ENCODE results near the gene CD207. TPM values are rescaled to one million over a fixed set of nuclear protein-coding genes. Genes with fewer than 3 reads are reported as not detected.
"Not testable (repeated sequence)": the region's sequence is repeated elsewhere in the genome, so short reads cannot be mapped to it uniquely, and the experiment has no call there.

The CD207 gene
- total and polyA plus RNA-seq, 3 donors from 2014 or later = 0.19 to 1.5 (median 0.79) TPM

GRCh38 chr2:70806620-70807019 is 29.0 kb downstream of the CD207 start:
- DNase-seq = no peak
- no peaks in the 10 kb centered on the region for H3K36me3 ChIP-seq (ENCODE audit: low read depth, missing control alignments)
- 71 to 78% methylated on average over 6 of the region's 6 CpGs for WGBS, 2 donors
- H3K9me3 ChIP-seq = no peaks in the 10 kb centered on the region
- H3K27ac ChIP-seq = no peak overlapping the region
- no peaks in the 10 kb centered on the region for H3K4me1 ChIP-seq
- intact Hi-C loops (cut with DNase I; ENCODE audit: low total_unique reads) = no loop called here
- no peak overlapping the region for H3K4me3 ChIP-seq
- H3K27me3 ChIP-seq = no peaks in the 10 kb centered on the region
- TF ChIP-seq CTCF (IDR thresholded peaks at IDR 0.05) (no peak), POLR2A (IDR thresholded peaks at IDR 0.05) (no peak)

- TF ChIP-seq POLR2A (IDR thresholded peaks at IDR 0.05) = no peak
Observed at GRCh38 chr2:70806013-70806412, 29.6 kb downstream of the CD207 start.

GRCh38 chr2:70801607-70802263 is 33.9 kb downstream of the CD207 start:
- WGBS, 2 donors = 69 to 75% methylated on average over 7 to 10 of the region's 10 CpGs
- intact Hi-C loops (cut with DNase I; ENCODE audit: low total_unique reads) = no loop called here
- Histone ChIP-seq H3K4me1 (no peaks in the 10 kb centered on the region), H3K9me3 (no peaks in the 10 kb centered on the region), H3K27me3 (no peaks in the 10 kb centered on the region), H3K27ac (no peak overlapping the region), H3K4me3 (no peak overlapping the region), H3K36me3 (ENCODE audit: low read depth, missing control alignments) (no peaks in the 10 kb centered on the region)
- DNase-seq = no peak
- TF ChIP-seq POLR2A (IDR thresholded peaks at IDR 0.05) (no peak), CTCF (IDR thresholded peaks at IDR 0.05) (no peak)

More at GRCh38 chr2:70806013-70806412, 29.6 kb downstream of the CD207 start:
- no peaks in the 10 kb centered on the region for H3K36me3 ChIP-seq (ENCODE audit: low read depth, missing control alignments)
- DNase-seq = no peak
- H3K27ac ChIP-seq = no peak overlapping the region
- no peaks in the 10 kb centered on the region for H3K27me3 ChIP-seq
- intact Hi-C loops (cut with DNase I; ENCODE audit: low total_unique reads) = no loop called here
- H3K4me3 ChIP-seq = no peak overlapping the region
- no peaks in the 10 kb centered on the region for H3K9me3 ChIP-seq
- WGBS, 2 donors = 59 to 73% methylated on average over 5 of the region's 5 CpGs
- H3K4me1 ChIP-seq = no peaks in the 10 kb centered on the region

- Histone ChIP-seq H3K4me1 (no peaks in the 10 kb centered on the region), H3K36me3 (ENCODE audit: low read depth, missing control alignments) (no peaks in the 10 kb centered on the region), H3K27me3 (no peaks in the 10 kb centered on the region), H3K9me3 (no peaks in the 10 kb centered on the region), H3K27ac (no peak overlapping the region), H3K4me3 (no peak overlapping the region)
- WGBS, 2 donors = 86 to 90% methylated on average over 2 of the region's 2 CpGs
- TF ChIP-seq CTCF (IDR thresholded peaks at IDR 0.05) = no peak
- no peak for TF ChIP-seq POLR2A (IDR thresholded peaks at IDR 0.05)
- intact Hi-C loops (cut with DNase I; ENCODE audit: low total_unique reads) = no loop called here
- no peak for DNase-seq
Observed at GRCh38 chr2:70799706-70800105, 35.9 kb downstream of the CD207 start.

DNA sequence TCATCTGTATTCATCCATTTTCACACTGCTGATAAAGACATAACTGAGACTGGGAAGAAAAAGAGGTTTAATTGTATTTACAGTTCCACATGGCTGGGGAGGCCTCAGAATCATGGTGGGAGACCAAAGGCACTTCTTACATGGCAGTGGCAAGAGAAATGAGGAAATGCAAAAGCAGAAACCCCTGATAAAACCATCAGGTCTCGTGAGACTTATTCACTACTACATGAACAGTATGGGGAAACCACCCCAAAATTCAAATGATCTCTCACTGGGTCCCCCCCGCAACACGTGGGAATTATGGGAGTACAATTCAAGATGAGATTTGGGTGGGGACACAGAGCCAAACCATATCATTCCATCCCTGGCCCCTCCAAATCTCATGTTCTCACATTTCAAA is 37.6 kb downstream of the CD207 start:
- H3K9me3 ChIP-seq; H3K36me3 ChIP-seq (ENCODE audit: low read depth, missing control alignments); H3K27ac ChIP-seq; DNase-seq; H3K27me3 ChIP-seq; H3K4me1 ChIP-seq; H3K4me3 ChIP-seq; intact Hi-C loops (cut with DNase I; ENCODE audit: low total_unique reads): not testable (repeated sequence)
- 91 to 95% methylated on average over 3 of the region's 3 CpGs for WGBS, 2 donors

GRCh38 chr2:70797506-70797905 is 38.1 kb downstream of the CD207 start:
- intact Hi-C loops (cut with DNase I; ENCODE audit: low total_unique reads) = no loop called here
- Histone ChIP-seq H3K9me3 (no peaks in the 10 kb centered on the region), H3K36me3 (ENCODE audit: low read depth, missing control alignments) (no peaks in the 10 kb centered on the region), H3K4me3 (no peak overlapping the region), H3K27me3 (no peaks in the 10 kb centered on the region), H3K27ac (no peak overlapping the region), H3K4me1 (no peaks in the 10 kb centered on the region)
- DNase-seq = no peak
- TF ChIP-seq POLR2A (IDR thresholded peaks at IDR 0.05) (no peak), CTCF (IDR thresholded peaks at IDR 0.05) (no peak)
- WGBS, 2 donors = 56 to 65% methylated on average over 2 of the region's 2 CpGs
